Measurements from ENCODE around the gene EIF5AL1.
"Not testable (repeated sequence)": the region's sequence is repeated elsewhere in the genome, so short reads cannot be mapped to it uniquely, and the experiment has no call there.

GRCh38 chr10:79556961-79557360 is 44.6 kb downstream of the EIF5AL1 start:
- TF ChIP-seq SMC3 (IDR thresholded peaks at IDR 0.05; ENCODE audit: low read depth, low read length); CTCF (conservative IDR thresholded peaks at IDR 0.05; ENCODE audit: low read depth, low read length); NFE2L2 (IDR thresholded peaks at IDR 0.05; ENCODE audit: low read depth, low read length); RAD21 (IDR thresholded peaks at IDR 0.05; ENCODE audit: low read length); BHLHE40 (IDR thresholded peaks at IDR 0.05; ENCODE audit: low read depth, low read length); ELK1 (IDR thresholded peaks at IDR 0.05; ENCODE audit: borderline replicate concordance, low read depth, low read length); FOS (IDR thresholded peaks at IDR 0.05; ENCODE audit: low read depth, low read length); POLR2A (IDR thresholded peaks at IDR 0.05; ENCODE audit: low read depth, low read length); CEBPB (IDR thresholded peaks at IDR 0.05; ENCODE audit: low read depth, low read length): not testable (repeated sequence)

Measured in IMR-90 (cell line).